HCT116 (cell line): ENCODE measurements around the gene COL18A1. TPM values are rescaled to one million over a fixed set of nuclear protein-coding genes. Genes with fewer than 3 reads are reported as not detected.

ENCODE experiments used
- ATAC-seq: fragments of 200-7000 bp; cut with Tn5 transposase; 2 replicates; pipeline ENCODE4 v1.9.1; 2020; ENCODE audit warnings: mild to moderate bottlenecking, moderate library complexity
- BruUV-seq: library from RNA; stranded (reverse); fragments of 400-500 nt; replicated peaks from 2 replicates; lab custom pipeline; 2021; lab: Mats Ljungman, UMichigan
- CTCF ChIA-PET: fragments of 300-600 bp; sonication (Branson Sonifier 250); formaldehyde crosslinking; loops from one replicate; lab custom pipeline; 2021; ENCODE audit warnings: antibody characterized with exemption; lab: Charles Lee
- POLR2A ChIA-PET: fragments of 300-600, 350-600 bp; sonication (Branson Sonifier 250); formaldehyde crosslinking; loops from one replicate; lab custom pipeline; 2021; ENCODE audit warnings: antibody characterized with exemption; lab: Charles Lee
- RAD21 ChIA-PET, 2 experiments: fragments of 300-600 bp; sonication (Branson Sonifier 250); formaldehyde crosslinking; loops; one replicate each; lab custom pipeline; 2023; ENCODE audit warnings: low total read pairs in 2 of 2; ENCODE audit not compliant: uncharacterized antibody in 2 of 2, unreplicated experiment in 2 of 2, low non-redundant PET in 1 of 2; lab: Charles Lee
- DNase-seq: peaks from one replicate; pipeline ENCODE4 v3.0.0-alpha.2; 2010; ENCODE audit warnings: low read depth, low spot score
- H2AFZ ChIP-seq: fragments of 200-600 bp; shearing (Covaris generic), sonication (generic); 2 replicates; pipeline ENCODE4 v1.6.1; 2017; ENCODE audit warnings: low read depth, mixed run types, mixed read lengths, antibody characterized with exemption, low read length; ENCODE audit not compliant: poor library complexity, severe bottlenecking
- H3K27ac ChIP-seq: 2 replicates; pipeline ENCODE4 v1.5.1; 2012; ENCODE audit warnings: low read depth, low read length
- H3K27me3 ChIP-seq: fragments of 200-600 bp; sonication (generic); 2 replicates; pipeline ENCODE4 v1.6.1; 2016; ENCODE audit warnings: mixed run types, low read length, mixed read lengths; ENCODE audit not compliant: insufficient read depth
- H3K36me3 ChIP-seq, 2 experiments: fragments of 200-500 bp in 1 of 2; fragments of 200-600 bp in 1 of 2; sonication (Bioruptor generic) in 1 of 2; sonication (generic) in 1 of 2; 2 replicates each; pipeline versions ENCODE4 v1.5.1 to v1.6.1; 2014 to 2016; ENCODE audit warnings: low read length in 2 of 2, inconsistent platforms in 1 of 2, mixed read lengths in 1 of 2, mixed run types in 1 of 2; ENCODE audit not compliant: insufficient read depth in 2 of 2, control insufficient read depth in 1 of 2
- H3K4me1 ChIP-seq, 2 experiments: fragments of 200-600 bp in 1 of 2; sonication (generic) in 1 of 2; 2 replicates each; pipeline versions ENCODE4 v1.5.1 to v1.6.1; 2012 to 2017; ENCODE audit warnings: low read length in 2 of 2, inconsistent platforms in 1 of 2, mild to moderate bottlenecking in 1 of 2, mixed read lengths in 1 of 2, mixed run types in 1 of 2, moderate library complexity in 1 of 2; ENCODE audit not compliant: insufficient read depth in 2 of 2, control insufficient read depth in 1 of 2
- H3K4me2 ChIP-seq: fragments of 200-600 bp; sonication (generic); 2 replicates; pipeline ENCODE4 v1.6.1; 2017; ENCODE audit warnings: mixed run types, low read length, mixed read lengths
- H3K4me3 ChIP-seq, 2 experiments: fragments of 200-600 bp in 1 of 2; sonication (generic) in 1 of 2; replicated peaks in 1 of 2; 2 replicates each; pipeline ENCODE4 v1.5.1; 2011 to 2016; ENCODE audit warnings: low read length in 2 of 2, control low read depth in 1 of 2, low read depth in 1 of 2, mild to moderate bottlenecking in 1 of 2, mixed read lengths in 1 of 2, mixed run types in 1 of 2
- H3K79me2 ChIP-seq: fragments of 200-600 bp; sonication (generic); 2 replicates; pipeline ENCODE4 v1.6.1; 2017; ENCODE audit warnings: mild to moderate bottlenecking, mixed run types, low read length, moderate library complexity, mixed read lengths; ENCODE audit not compliant: insufficient read depth
- H3K9ac ChIP-seq: fragments of 200-600 bp; sonication (generic); 2 replicates; pipeline ENCODE4 v1.6.1; 2016; ENCODE audit warnings: low read length, mixed read lengths
- H3K9me2 ChIP-seq: fragments of 200-600 bp; sonication (generic), shearing (Covaris generic); 2 replicates; pipeline ENCODE4 v1.6.1; 2017; ENCODE audit warnings: mixed run types, mild to moderate bottlenecking, moderate library complexity; ENCODE audit not compliant: insufficient read depth
- H3K9me3 ChIP-seq, 2 experiments: fragments of 200-500 bp in 1 of 2; fragments of 200-600 bp in 1 of 2; sonication (Bioruptor generic) in 1 of 2; sonication (generic) in 1 of 2; 2 replicates each; pipeline ENCODE4 v1.6.1; 2014 to 2017; ENCODE audit warnings: low read length in 2 of 2, mixed read lengths in 2 of 2, inconsistent platforms in 1 of 2, low read depth in 1 of 2, mild to moderate bottlenecking in 1 of 2, mixed run types in 1 of 2, moderate library complexity in 1 of 2; ENCODE audit not compliant: control insufficient read depth in 1 of 2, insufficient read depth in 1 of 2
- H4K20me1 ChIP-seq: fragments of 200-600 bp; sonication (generic), shearing (Covaris generic); 2 replicates; pipeline ENCODE4 v1.6.1; 2017; ENCODE audit warnings: mixed run types, mild to moderate bottlenecking, moderate library complexity; ENCODE audit not compliant: insufficient read depth
- EGR1 ChIP-seq: IDR thresholded peaks from 2 replicates; pipeline ENCODE4 v1.6.1; 2012; ENCODE audit warnings: low read depth
- EZH2 ChIP-seq: fragments of 200-600 bp; sonication (generic); IDR thresholded peaks from 2 replicates; pipeline ENCODE4 v1.6.1; 2017; ENCODE audit warnings: antibody characterized with exemption, mixed run types
- FOSL1 ChIP-seq: IDR thresholded peaks from 2 replicates; pipeline ENCODE4 v1.6.1; 2012; ENCODE audit warnings: low read depth
- SP1 ChIP-seq: IDR thresholded peaks from 2 replicates; pipeline ENCODE4 v1.6.1; 2012; ENCODE audit warnings: low read depth
- ZNF274 ChIP-seq: fragments of 200-500 bp; sonication (Bioruptor generic); IDR thresholded peaks from 2 replicates; pipeline ENCODE4 v1.6.1; 2014; ENCODE audit warnings: mild to moderate bottlenecking, low read depth, low read length, inconsistent platforms
- intact Hi-C: fragments of 100-400 bp; cut with micrococcal nuclease; formaldehyde crosslinking; loops from 2 replicates; pipeline ENCODE4 v1.10.0; 2022
- total RNA-seq: library from RNA; stranded (reverse); gene quantifications from one replicate; pipeline ENCODE4 v1.2.1, GENCODE V29; 2021; ENCODE audit not compliant: unreplicated experiment
- TF ChIP-seq, protein P1 (sequence below): IDR thresholded peaks from 2 replicates; pipeline ENCODE4 v1.6.1; 2011; ENCODE audit warnings: mild to moderate bottlenecking, low read length, moderate library complexity; ENCODE audit not compliant: insufficient replicate concordance; ENCODE audit errors: extremely low read depth
- TF ChIP-seq, protein P2 (sequence below), 3 experiments: fragments of 200-600 bp in 1 of 3; sonication (generic) in 1 of 3; IDR thresholded peaks in 2 of 3; conservative IDR thresholded peaks in 1 of 3; 2 replicates each; pipeline ENCODE4 v1.5.1; 2012 to 2017; ENCODE audit warnings: low read depth in 2 of 3, low read length in 2 of 3, antibody characterized with exemption in 1 of 3, borderline replicate concordance in 1 of 3, control low read depth in 1 of 3, mild to moderate bottlenecking in 1 of 3, mixed read lengths in 1 of 3, mixed run types in 1 of 3, moderate library complexity in 1 of 3; ENCODE audit not compliant: insufficient read depth in 1 of 3

COL18A1 gene
- total RNA-seq, 1 experiment from 2014 or later: 59.5 TPM

- H4K20me1 ChIP-seq: no peaks in the 10 kb centered on the region; the same call in 1 of the 2 replicates
- H3K4me3 ChIP-seq: no peak overlapping the region
- no peak overlapping the region for H2AFZ ChIP-seq
- no TSS peak for BruUV-seq
- TF ChIP-seq SP1 (no peak), ZNF274 (no peak), EGR1 (no peak), FOSL1 (no peak), EZH2 (no peak)
- TF ChIP-seq, protein P1, sequence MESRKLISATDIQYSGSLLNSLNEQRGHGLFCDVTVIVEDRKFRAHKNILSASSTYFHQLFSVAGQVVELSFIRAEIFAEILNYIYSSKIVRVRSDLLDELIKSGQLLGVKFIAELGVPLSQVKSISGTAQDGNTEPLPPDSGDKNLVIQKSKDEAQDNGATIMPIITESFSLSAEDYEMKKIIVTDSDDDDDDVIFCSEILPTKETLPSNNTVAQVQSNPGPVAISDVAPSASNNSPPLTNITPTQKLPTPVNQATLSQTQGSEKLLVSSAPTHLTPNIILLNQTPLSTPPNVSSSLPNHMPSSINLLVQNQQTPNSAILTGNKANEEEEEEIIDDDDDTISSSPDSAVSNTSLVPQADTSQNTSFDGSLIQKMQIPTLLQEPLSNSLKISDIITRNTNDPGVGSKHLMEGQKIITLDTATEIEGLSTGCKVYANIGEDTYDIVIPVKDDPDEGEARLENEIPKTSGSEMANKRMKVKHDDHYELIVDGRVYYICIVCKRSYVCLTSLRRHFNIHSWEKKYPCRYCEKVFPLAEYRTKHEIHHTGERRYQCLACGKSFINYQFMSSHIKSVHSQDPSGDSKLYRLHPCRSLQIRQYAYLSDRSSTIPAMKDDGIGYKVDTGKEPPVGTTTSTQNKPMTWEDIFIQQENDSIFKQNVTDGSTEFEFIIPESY: no peak
- TF ChIP-seq, protein P2, sequence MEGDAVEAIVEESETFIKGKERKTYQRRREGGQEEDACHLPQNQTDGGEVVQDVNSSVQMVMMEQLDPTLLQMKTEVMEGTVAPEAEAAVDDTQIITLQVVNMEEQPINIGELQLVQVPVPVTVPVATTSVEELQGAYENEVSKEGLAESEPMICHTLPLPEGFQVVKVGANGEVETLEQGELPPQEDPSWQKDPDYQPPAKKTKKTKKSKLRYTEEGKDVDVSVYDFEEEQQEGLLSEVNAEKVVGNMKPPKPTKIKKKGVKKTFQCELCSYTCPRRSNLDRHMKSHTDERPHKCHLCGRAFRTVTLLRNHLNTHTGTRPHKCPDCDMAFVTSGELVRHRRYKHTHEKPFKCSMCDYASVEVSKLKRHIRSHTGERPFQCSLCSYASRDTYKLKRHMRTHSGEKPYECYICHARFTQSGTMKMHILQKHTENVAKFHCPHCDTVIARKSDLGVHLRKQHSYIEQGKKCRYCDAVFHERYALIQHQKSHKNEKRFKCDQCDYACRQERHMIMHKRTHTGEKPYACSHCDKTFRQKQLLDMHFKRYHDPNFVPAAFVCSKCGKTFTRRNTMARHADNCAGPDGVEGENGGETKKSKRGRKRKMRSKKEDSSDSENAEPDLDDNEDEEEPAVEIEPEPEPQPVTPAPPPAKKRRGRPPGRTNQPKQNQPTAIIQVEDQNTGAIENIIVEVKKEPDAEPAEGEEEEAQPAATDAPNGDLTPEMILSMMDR (IDR thresholded peaks at IDR 0.05 in 2 of 3, conservative IDR thresholded peaks at IDR 0.05 in 1 of 3; ENCODE audit: borderline replicate concordance in 1 of 3, insufficient read depth in 1 of 3, low read depth in 2 of 3, low read length in 2 of 3): no peak
- ATAC-seq: no peak
- H3K79me2 ChIP-seq: peaks cover 57% of the 10 kb centered on the region
- H3K36me3 ChIP-seq: peaks cover 28 to 64% of the 10 kb centered on the region in 2 experiments
- no peaks in the 10 kb centered on the region; a peak in 1 of 4 replicates for H3K4me1 ChIP-seq
- H3K9me2 ChIP-seq: no peaks in the 10 kb centered on the region
- ChIA-PET POLR2A (no interaction called here), CTCF (no interaction called here), RAD21 (no interaction called here)
- H3K9me3 ChIP-seq: no peaks in the 10 kb centered on the region
- H3K9ac ChIP-seq: no peak overlapping the region
- H3K27ac ChIP-seq: no peak overlapping the region
- intact Hi-C loops: no loop called here
- no peak overlapping the region for H3K4me2 ChIP-seq
- H3K27me3 ChIP-seq: no peaks in the 10 kb centered on the region
- no peak for DNase-seq
Measured at GRCh38 chr21:45531393-45532215, 126.6 kb downstream of the COL18A1 start.
